Measurements from ENCODE around the gene LAYN. TPM values are rescaled to one million over a fixed set of nuclear protein-coding genes. Genes with fewer than 3 reads are reported as not detected.

The LAYN gene
- total and polyA plus RNA-seq, 12 donors = 1.6 to 4.9 (median 4.0) TPM

DNA sequence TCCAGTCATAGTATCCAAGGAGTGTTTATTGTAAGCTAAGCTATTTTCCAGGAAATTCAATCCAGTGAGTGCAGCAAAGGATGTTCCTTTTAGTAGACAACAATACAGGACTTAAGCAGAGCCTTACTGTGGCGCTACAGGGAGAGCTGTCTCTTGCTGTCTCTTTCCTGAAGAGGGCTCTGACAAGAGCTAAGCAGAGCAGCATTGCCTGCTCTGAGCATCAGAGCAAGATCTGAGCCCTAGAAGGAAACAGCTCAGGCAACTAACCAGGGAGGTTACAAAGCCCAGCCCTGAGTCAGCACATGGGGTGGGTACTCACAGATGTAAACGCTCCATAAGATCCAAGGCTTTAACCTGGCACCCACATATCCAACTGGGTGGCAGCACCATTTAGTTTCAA, 8.0 kb downstream of the LAYN start:
- Histone ChIP-seq H3K27me3 (no peaks in the 10 kb centered on the region), H3K36me3 (peaks cover 0 to 73% (median 0%) of the 10 kb centered on the region in 9 donors), H3K4me3 (no peak overlapping the region), H3K27ac (no peak overlapping the region), H3K9me3 (no peaks in the 10 kb centered on the region), H3K4me1 (no peaks in the 10 kb centered on the region)
- no peak for DNase-seq
- intact Hi-C loops (cut with DNase I) = loop anchor here in 1 of 10 donors (10.0 kb wide), 1 partner anchor 94 kb away; no protein-coding TSS in a partner anchor
- 86 to 93% methylated on average over 2 of the region's 2 CpGs for WGBS, 2 donors
- no peak for ATAC-seq
- TF ChIP-seq, protein P1, sequence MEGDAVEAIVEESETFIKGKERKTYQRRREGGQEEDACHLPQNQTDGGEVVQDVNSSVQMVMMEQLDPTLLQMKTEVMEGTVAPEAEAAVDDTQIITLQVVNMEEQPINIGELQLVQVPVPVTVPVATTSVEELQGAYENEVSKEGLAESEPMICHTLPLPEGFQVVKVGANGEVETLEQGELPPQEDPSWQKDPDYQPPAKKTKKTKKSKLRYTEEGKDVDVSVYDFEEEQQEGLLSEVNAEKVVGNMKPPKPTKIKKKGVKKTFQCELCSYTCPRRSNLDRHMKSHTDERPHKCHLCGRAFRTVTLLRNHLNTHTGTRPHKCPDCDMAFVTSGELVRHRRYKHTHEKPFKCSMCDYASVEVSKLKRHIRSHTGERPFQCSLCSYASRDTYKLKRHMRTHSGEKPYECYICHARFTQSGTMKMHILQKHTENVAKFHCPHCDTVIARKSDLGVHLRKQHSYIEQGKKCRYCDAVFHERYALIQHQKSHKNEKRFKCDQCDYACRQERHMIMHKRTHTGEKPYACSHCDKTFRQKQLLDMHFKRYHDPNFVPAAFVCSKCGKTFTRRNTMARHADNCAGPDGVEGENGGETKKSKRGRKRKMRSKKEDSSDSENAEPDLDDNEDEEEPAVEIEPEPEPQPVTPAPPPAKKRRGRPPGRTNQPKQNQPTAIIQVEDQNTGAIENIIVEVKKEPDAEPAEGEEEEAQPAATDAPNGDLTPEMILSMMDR (IDR thresholded peaks at IDR 0.05) = no peak

DNA sequence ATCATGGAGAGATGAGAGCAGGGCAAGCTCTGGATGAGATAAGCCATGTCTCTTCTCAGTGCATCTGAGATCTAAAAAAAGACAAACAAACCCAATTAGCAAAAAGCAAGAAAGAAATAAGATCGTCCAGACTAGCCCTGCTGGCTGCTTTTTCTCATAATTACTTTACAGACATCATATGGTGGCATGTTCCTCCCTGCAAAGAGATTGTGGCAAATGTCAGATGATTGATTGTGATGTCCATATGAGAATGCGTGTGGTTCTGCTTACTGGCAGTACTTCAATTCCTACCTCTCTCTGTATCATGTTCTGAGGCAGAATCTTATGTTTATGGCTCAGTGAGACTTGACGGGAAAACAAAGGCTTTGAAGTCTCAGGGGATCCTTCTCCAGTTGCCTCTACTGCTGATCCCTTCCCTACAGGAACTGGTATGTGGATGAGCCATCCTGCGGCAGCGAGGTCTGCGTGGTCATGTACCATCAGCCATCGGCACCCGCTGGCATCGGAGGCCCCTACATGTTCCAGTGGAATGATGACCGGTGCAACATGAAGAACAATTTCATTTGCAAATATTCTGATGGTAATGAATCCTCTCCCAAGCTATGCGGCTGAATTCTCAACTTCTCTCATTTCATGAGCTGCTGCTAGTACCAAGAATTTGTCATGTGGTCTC, 8.8 kb downstream of the LAYN start:
- ATAC-seq = no peak
- H3K9me3 ChIP-seq = no peaks in the 10 kb centered on the region
- no peak for DNase-seq
- H3K4me3 ChIP-seq = no peak overlapping the region
- H3K27ac ChIP-seq = no peak overlapping the region
- TF ChIP-seq, protein P1 (IDR thresholded peaks at IDR 0.05) = no peak
- H3K27me3 ChIP-seq = no peaks in the 10 kb centered on the region
- peaks cover 0 to 67% (median 0%) of the 10 kb centered on the region in 9 donors for H3K36me3 ChIP-seq
- 79 to 83% methylated on average over 11 of the region's 11 CpGs for WGBS, 2 donors
- H3K4me1 ChIP-seq = no peaks in the 10 kb centered on the region
- intact Hi-C loops (cut with DNase I) = loop anchor here in 1 of 10 donors (10.0 kb wide), 1 partner anchor 95 kb away; no protein-coding TSS in a partner anchor

DNA sequence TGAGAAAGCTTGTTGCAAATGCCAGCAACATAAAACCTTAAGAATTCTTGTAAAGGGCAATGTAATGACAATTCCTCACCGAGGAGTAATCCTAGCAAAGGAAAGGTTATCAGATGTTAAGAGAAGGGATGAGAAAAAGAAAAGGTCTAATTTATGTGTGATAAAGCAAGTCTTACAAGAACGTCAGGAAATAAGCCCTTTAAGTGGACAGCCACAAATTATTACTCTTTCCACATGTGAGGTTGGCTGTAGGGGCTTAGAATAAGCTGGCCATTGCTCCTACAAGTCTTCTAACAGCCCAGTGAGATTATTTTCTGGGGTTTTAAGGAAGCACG, 9.3 kb downstream of the LAYN start:
- Histone ChIP-seq H3K27me3 (no peaks in the 10 kb centered on the region), H3K9me3 (no peaks in the 10 kb centered on the region), H3K36me3 (peaks cover 0 to 70% (median 0%) of the 10 kb centered on the region in 9 donors), H3K4me1 (no peaks in the 10 kb centered on the region), H3K27ac (no peak overlapping the region), H3K4me3 (no peak overlapping the region)
- ATAC-seq = no peak
- no peak for DNase-seq
- intact Hi-C loops (cut with DNase I) = loop anchor here in 1 of 10 donors (10.0 kb wide), 1 partner anchor 95 kb away; no protein-coding TSS in a partner anchor
- 81 to 83% methylated on average over 3 of the region's 3 CpGs for WGBS, 2 donors
- TF ChIP-seq, protein P1 (IDR thresholded peaks at IDR 0.05) = no peak

DNA sequence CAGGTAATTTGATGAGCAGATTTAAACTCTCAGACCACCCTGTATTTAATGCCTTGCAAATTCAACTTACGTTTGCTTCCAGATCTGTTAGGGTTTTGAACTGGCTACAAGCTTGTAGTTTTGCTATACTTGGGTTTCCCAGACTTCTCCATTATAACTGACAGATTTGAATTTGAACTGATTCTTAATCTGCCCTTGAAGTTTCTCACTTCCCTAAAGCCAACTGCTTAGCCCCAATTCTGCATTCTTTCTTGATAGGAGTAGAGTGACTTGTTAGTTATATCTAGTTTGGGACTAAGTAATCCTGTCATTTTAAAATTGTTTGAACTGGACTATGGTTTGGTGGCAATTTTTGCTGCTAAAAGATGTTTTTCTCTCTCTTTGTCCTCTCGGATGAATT, 9.7 kb downstream of the LAYN start:
- intact Hi-C loops (cut with DNase I) = no loop called here
- Histone ChIP-seq H3K4me3 (no peak overlapping the region), H3K27me3 (no peaks in the 10 kb centered on the region), H3K36me3 (peaks cover 0 to 71% (median 0%) of the 10 kb centered on the region in 9 donors), H3K27ac (no peak overlapping the region), H3K4me1 (no peaks in the 10 kb centered on the region), H3K9me3 (no peaks in the 10 kb centered on the region)
- 89 to 97% methylated on average over 2 of the region's 2 CpGs for WGBS, 2 donors
- TF ChIP-seq, protein P1 (IDR thresholded peaks at IDR 0.05) = no peak
- DNase-seq (no peak), ATAC-seq (no peak)
